ENCODE measurements around the gene PAQR3. TPM values are rescaled to one million over a fixed set of nuclear protein-coding genes. Genes with fewer than 3 reads are reported as not detected.

PAQR3 gene
- total and polyA plus RNA-seq, 5 donors = 6.9 to 12.1 (median 9.6) TPM

- ATAC-seq (no peak), DNase-seq (no peak)
- Histone ChIP-seq H3K4me3 (ENCODE audit: low read length) (no peak overlapping the region), H3K27ac (ENCODE audit: low read length) (no peak overlapping the region), H3K27me3 (ENCODE audit: control insufficient read depth, insufficient read depth) (no peaks in the 10 kb centered on the region), H3K9me3 (ENCODE audit: control insufficient read depth, low read length) (no peaks in the 10 kb centered on the region), H3K4me1 (ENCODE audit: control insufficient read depth, insufficient read depth, low read length) (no peaks in the 10 kb centered on the region)
- intact Hi-C loops (cut with DNase I) = loop anchor here in 3 of 4 donors (5.0 to 10.0 kb wide), 5 partner anchors 631 to 1381 kb away; partner anchors contain the start of gene CFAP299 (in 1 of the 3)
- WGBS = 47% methylated on average over 11 of the region's 11 CpGs
Measured at GRCh38 chr4:78953769-78954666, 14.8 kb upstream of the PAQR3 start.

DNA sequence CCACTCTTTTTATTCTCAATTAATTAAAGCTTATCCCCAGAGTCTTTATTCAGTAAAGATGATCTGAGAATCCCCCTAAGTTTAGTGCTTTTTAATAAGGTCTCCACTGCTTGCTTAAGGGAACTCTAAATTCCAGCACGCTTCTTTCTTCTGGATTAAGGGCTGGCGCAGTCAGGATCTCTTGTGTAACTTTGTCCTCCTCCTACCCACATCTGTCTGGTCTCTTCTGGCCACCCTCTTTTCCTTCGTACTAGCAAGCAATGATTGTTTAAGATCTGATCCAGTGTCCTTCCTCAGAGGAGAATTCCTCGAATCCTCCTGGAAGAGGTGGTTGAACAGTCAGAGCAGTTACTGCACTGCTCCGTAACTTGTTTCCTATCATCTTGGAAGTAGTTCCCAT is 14.0 kb upstream of the PAQR3 start:
- whole genome bisulfite sequencing = 81% methylated on average over 5 of the region's 5 CpGs
- H3K27ac ChIP-seq (ENCODE audit: low read length) = no peak overlapping the region
- DNase-seq = no peak

GRCh38 chr4:78951862-78952472 is 12.7 kb upstream of the PAQR3 start:
- Histone ChIP-seq H3K27ac (ENCODE audit: low read length) (no peak overlapping the region), H3K4me3 (ENCODE audit: low read length) (no peak overlapping the region), H3K27me3 (ENCODE audit: control insufficient read depth, insufficient read depth) (no peaks in the 10 kb centered on the region), H3K9me3 (ENCODE audit: control insufficient read depth, low read length) (no peaks in the 10 kb centered on the region), H3K4me1 (ENCODE audit: control insufficient read depth, insufficient read depth, low read length) (no peaks in the 10 kb centered on the region)
- ATAC-seq = peak; percentile 45 to 71
- no peak for DNase-seq
- intact Hi-C loops (cut with DNase I) = loop anchor here in 3 of 4 donors (5.0 to 10.0 kb wide), 5 partner anchors 633 to 1383 kb away; partner anchors contain the start of gene CFAP299 (in 1 of the 3)
- WGBS = 58% methylated on average over 3 of the region's 3 CpGs

More for the DNA sequence above, 14.0 kb upstream of the PAQR3 start:
- ATAC-seq = no peak
- Histone ChIP-seq H3K27me3 (ENCODE audit: control insufficient read depth, insufficient read depth) (no peaks in the 10 kb centered on the region), H3K4me1 (ENCODE audit: control insufficient read depth, insufficient read depth, low read length) (no peaks in the 10 kb centered on the region), H3K9me3 (ENCODE audit: control insufficient read depth, low read length) (no peaks in the 10 kb centered on the region), H3K4me3 (ENCODE audit: low read length) (no peak overlapping the region)
- intact Hi-C loops (cut with DNase I) = loop anchor here in 3 of 4 donors (5.0 to 10.0 kb wide), 5 partner anchors 632 to 1382 kb away; partner anchors contain the start of gene CFAP299 (in 1 of the 3)

DNA sequence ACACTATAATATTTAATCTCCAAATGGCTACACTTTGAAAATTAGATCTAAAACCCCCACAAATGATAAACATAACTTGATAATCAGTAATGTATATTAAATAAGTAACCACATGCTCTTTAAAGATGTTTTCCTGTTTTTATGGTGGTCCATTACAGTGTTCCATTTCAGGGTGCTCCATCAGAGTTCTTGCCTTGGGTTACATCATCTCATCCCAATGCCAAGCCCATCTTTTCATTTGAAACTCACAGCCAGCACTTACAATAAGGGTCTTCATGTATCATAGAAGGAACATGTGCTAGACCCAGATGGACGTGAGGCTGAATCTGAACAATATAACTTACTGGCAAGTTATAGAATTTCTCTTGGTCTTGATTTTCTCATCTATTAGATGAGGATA is 10.5 kb upstream of the PAQR3 start:
- no peak overlapping the region for H3K4me3 ChIP-seq (ENCODE audit: low read length)
- no peaks in the 10 kb centered on the region for H3K27me3 ChIP-seq (ENCODE audit: control insufficient read depth, insufficient read depth)
- no peak for ATAC-seq
- WGBS = 73% methylated on average over 1 of the region's 1 CpG
- H3K4me1 ChIP-seq (ENCODE audit: control insufficient read depth, insufficient read depth, low read length) = no peaks in the 10 kb centered on the region
- no peak overlapping the region for H3K27ac ChIP-seq (ENCODE audit: low read length)
- H3K9me3 ChIP-seq (ENCODE audit: control insufficient read depth, low read length) = no peaks in the 10 kb centered on the region
- intact Hi-C loops (cut with DNase I) = loop anchor here in 3 of 4 donors (5.0 to 10.0 kb wide), 5 partner anchors 635 to 1385 kb away; partner anchors contain the start of gene CFAP299 (in 1 of the 3)
- DNase-seq = no peak

DNA sequence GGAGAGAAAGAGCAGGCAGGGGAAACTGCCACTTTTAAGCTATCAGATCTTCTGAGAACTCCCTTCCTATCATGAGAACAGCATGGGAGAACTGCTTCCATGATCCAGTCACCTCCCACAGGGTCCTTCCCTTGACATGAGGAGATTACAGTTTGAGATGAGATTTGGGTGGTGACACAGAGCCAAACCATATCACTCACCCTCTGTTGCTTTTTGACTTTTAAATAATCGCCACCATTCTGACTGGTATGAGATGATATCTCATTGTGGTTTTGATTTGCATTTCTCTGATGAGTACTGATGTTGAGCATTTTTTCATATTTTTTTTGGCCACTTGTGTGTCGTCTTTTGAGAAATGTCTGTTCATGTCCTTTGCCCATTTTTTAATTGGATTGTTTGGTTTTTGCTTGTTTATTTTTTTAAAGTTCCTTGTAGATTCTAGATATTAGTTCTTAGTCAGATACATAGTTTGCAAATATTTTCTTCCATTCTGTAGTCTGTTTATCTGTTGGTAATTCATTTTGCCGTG is 6.5 kb upstream of the PAQR3 start:
- Histone ChIP-seq H3K27ac (ENCODE audit: low read length) (no peak overlapping the region), H3K9me3 (ENCODE audit: control insufficient read depth, low read length) (no peaks in the 10 kb centered on the region), H3K4me3 (ENCODE audit: low read length) (no peak overlapping the region), H3K4me1 (ENCODE audit: control insufficient read depth, insufficient read depth, low read length) (no peaks in the 10 kb centered on the region), H3K27me3 (ENCODE audit: control insufficient read depth, insufficient read depth) (no peaks in the 10 kb centered on the region)
- no peak for DNase-seq
- intact Hi-C loops (cut with DNase I) = no loop called here
- WGBS = 89% methylated on average over 3 of the region's 3 CpGs
- no peak for ATAC-seq

- intact Hi-C loops (cut with DNase I) = no loop called here
- Histone ChIP-seq H3K27ac (ENCODE audit: low read length) (no peak overlapping the region), H3K4me3 (ENCODE audit: low read length) (no peak overlapping the region), H3K9me3 (ENCODE audit: control insufficient read depth, low read length) (no peaks in the 10 kb centered on the region), H3K27me3 (ENCODE audit: control insufficient read depth, insufficient read depth) (no peaks in the 10 kb centered on the region), H3K4me1 (ENCODE audit: control insufficient read depth, insufficient read depth, low read length) (no peaks in the 10 kb centered on the region)
- no peak for DNase-seq
- 64% methylated on average over 1 of the region's 1 CpG for WGBS
- no peak for ATAC-seq
Measured at GRCh38 chr4:78944381-78944780, 5.1 kb upstream of the PAQR3 start.

DNA sequence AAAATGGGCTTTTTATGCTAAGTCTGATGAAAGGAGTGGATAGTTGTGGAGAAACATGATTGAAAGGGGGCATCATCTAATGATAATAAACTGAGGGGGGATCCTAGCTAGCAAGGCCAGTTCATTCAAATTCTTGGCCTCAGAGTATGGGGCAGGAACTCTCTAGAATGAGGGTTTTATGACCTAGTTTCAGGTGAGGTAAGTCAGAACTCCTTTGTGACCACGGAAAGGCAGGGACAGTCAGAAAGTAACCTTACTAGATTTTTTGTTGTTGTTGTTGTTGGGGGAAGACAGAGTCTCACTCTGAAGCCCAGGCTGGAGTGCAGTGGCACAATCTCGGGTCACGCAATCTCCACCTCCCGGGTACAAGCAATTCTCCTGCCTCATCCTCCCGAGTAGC is 1.5 kb upstream of the PAQR3 start:
- no peak for ATAC-seq
- H3K27ac ChIP-seq (ENCODE audit: low read length) = no peak overlapping the region
- H3K9me3 ChIP-seq (ENCODE audit: control insufficient read depth, low read length) = no peaks in the 10 kb centered on the region
- H3K4me3 ChIP-seq (ENCODE audit: low read length) = no peak overlapping the region
- H3K27me3 ChIP-seq (ENCODE audit: control insufficient read depth, insufficient read depth) = no peaks in the 10 kb centered on the region
- no peaks in the 10 kb centered on the region for H3K4me1 ChIP-seq (ENCODE audit: control insufficient read depth, insufficient read depth, low read length)
- DNase-seq = no peak
- intact Hi-C loops (cut with DNase I) = no loop called here
- 97% methylated on average over 5 of the region's 5 CpGs for WGBS

DNA sequence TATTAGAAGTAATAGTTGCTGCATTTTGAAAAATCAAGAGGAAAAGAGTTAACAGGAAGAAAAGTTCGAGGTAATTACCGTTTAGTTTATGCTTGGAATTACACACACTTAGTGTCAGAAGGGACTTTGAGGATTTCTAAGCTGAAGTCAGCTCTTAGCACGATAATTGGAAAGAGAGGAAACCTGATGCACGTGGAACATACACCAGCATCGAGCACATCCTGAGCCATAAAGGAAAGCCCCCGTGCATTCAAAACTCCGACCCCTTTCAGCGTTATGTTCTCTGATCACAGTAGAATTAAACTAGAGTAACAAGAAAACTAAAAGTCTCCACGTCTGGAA is 400 bp upstream of the PAQR3 start:
- under 1% methylated on average over 9 of the region's 9 CpGs for WGBS
- intact Hi-C loops (cut with DNase I) = no loop called here
- Histone ChIP-seq H3K9me3 (ENCODE audit: control insufficient read depth, low read length) (no peaks in the 10 kb centered on the region), H3K4me3 (ENCODE audit: low read length) (peak overlapping the region; percentile 53), H3K27me3 (ENCODE audit: control insufficient read depth, insufficient read depth) (no peaks in the 10 kb centered on the region), H3K4me1 (ENCODE audit: control insufficient read depth, insufficient read depth, low read length) (no peaks in the 10 kb centered on the region), H3K27ac (ENCODE audit: low read length) (no peak overlapping the region)
- DNase-seq = no peak
- ATAC-seq = no peak

- H3K27me3 ChIP-seq (ENCODE audit: control insufficient read depth, insufficient read depth) = no peaks in the 10 kb centered on the region
- intact Hi-C loops (cut with DNase I) = no loop called here
- 5% methylated on average over 7 of the region's 7 CpGs for WGBS
- DNase-seq (no peak), ATAC-seq (no peak)
- no peaks in the 10 kb centered on the region for H3K4me1 ChIP-seq (ENCODE audit: control insufficient read depth, insufficient read depth, low read length)
- H3K9me3 ChIP-seq (ENCODE audit: control insufficient read depth, low read length) = no peaks in the 10 kb centered on the region
- no peak overlapping the region for H3K27ac ChIP-seq (ENCODE audit: low read length)
- H3K4me3 ChIP-seq (ENCODE audit: low read length) = peak overlapping the region; percentile 53
Measured at GRCh38 chr4:78938474-78938867, 767 bp downstream of the PAQR3 start.

- no peak for ATAC-seq
- H3K9me3 ChIP-seq (ENCODE audit: control insufficient read depth, low read length) = no peaks in the 10 kb centered on the region
- DNase-seq = no peak
- H3K4me1 ChIP-seq (ENCODE audit: control insufficient read depth, insufficient read depth, low read length) = no peaks in the 10 kb centered on the region
- 91% methylated on average over 4 of the region's 4 CpGs for WGBS
- intact Hi-C loops (cut with DNase I) = no loop called here
- H3K27me3 ChIP-seq (ENCODE audit: control insufficient read depth, insufficient read depth) = no peaks in the 10 kb centered on the region
- no peak overlapping the region for H3K27ac ChIP-seq (ENCODE audit: low read length)
- H3K4me3 ChIP-seq (ENCODE audit: low read length) = no peak overlapping the region
Measured at GRCh38 chr4:78937837-78938236, 1.4 kb downstream of the PAQR3 start.

- H3K4me1 ChIP-seq (ENCODE audit: control insufficient read depth, insufficient read depth, low read length) = no peaks in the 10 kb centered on the region
- intact Hi-C loops (cut with DNase I) = no loop called here
- DNase-seq = no peak
- H3K9me3 ChIP-seq (ENCODE audit: control insufficient read depth, low read length) = no peaks in the 10 kb centered on the region
- no peak overlapping the region for H3K4me3 ChIP-seq (ENCODE audit: low read length)
- no peaks in the 10 kb centered on the region for H3K27me3 ChIP-seq (ENCODE audit: control insufficient read depth, insufficient read depth)
- ATAC-seq = no peak
- 86% methylated on average over 4 of the region's 4 CpGs for WGBS
- no peak overlapping the region for H3K27ac ChIP-seq (ENCODE audit: low read length)
Measured at GRCh38 chr4:78936989-78937388, 2.2 kb downstream of the PAQR3 start.
